Stimulated activated CD8-positive, alpha-beta memory T cell treated with anti-CD3 and anti-CD28 coated beads, Interleukin-12 subunit alpha, Interleukin-12 subunit beta, amount 100 ng/mL, for 4 hours (primary cell): Measurements from ENCODE around the gene ASTL.

Source experiments
- DNase-seq: peaks from one replicate; pipeline ENCODE4 v3.0.0-alpha.2; 2020; ENCODE audit warnings: low read depth

The ASTL gene

DNA sequence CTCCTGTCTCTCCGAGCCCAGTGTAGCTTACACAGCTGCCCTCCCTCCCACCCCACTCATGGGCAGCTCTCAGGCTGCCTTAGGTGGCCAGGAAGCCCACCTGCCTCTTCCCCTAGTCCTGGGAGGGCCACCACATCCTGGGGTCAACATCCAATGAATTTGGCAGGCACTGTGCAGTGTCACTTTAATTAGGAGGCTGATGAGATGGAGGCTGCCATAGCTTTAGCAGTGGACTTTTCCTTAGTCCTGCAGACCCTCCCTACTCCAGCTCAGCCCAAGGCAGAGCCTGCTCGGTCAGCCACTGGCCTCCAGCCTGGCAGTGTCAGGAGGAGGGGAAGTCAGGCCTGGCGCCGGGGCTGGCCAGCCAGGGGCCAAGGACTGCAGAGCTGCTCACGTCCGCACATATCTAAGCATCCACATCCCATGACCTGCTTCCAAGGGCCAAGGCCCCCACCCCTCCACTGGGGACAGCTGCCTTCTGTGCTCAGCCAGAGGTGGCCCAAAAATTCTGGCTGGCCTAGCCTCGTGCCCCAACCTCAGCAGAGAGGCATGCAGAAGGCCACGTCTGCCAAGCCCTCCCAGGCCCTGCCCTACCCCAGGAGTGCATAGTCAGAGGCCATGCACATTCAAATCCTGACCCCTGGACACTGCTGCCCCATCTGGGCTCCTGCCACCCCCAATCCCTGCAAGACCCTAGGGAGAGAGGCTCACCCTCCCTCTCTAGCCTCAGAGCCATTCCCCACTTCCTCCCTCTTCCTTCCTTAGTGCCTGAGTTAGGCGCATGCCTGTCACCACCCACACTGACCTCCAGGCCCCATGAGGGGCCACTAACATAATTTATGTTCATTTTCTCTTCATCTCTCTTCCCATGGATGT, 55.0 kb downstream of the ASTL start:
- DNase-seq, result no peak

- no peak for DNase-seq
These were observed 55.9 kb downstream of the ASTL start for GRCh38 chr2:96082211-96083063.

DNA sequence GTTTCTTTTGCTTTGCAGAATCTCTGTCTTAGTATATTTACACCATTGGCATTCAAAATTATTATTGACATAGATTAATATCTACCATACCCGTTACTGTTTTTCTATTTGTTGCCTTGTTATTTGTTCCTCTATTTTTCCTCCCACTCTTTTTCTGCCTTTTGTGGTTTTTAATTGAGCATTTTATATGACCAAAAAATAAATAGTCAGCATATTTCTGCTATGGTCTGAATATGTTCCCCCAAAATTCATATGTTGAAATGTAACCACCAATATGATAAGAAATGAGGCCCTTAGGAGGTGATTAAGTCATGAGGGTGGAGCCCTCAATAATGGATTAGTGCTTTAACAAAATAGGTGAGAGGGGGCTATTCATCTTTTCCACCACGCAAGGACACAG, 57.3 kb downstream of the ASTL start:
- no peak for DNase-seq

- DNase-seq, result no peak
These were observed 63.0 kb downstream of the ASTL start for GRCh38 chr2:96075199-96075771.

GRCh38 chr2:96074156-96074555, 64.1 kb downstream of the ASTL start:
- DNase-seq, result no peak

DNA sequence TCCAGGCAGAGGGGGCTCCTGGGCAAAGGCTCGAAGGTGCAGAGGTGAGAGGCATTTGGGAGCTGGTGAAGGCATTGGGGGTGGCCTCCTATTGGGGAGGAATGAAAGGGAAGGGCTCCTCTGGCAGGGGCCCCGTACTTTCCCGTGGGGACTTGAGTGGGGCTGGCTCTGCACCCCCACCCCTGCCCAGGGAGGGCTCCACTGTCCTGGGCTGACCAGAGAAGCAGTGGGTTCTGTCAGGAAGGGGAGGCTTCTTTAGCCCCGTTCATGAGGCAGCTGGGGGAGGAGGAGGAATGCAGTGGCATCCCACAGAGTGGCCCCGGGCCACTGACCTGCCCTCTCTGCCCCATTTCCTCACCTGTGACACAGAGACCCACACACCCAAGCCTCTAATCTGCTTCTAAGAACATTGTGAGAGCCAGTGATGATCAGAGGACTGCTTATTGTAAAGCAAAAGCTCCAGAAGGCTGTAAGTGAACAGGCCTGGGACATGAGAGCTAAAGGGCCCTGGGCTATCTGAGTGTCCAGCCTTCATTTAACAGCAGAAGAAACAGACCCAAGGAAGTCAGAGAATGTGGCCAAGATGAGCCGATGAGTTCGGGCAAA, 65.0 kb downstream of the ASTL start:
- no peak for DNase-seq
